BE2C (cell line): ENCODE data around the gene NDUFA8.

Experiments
- DNase-seq: peaks from one replicate; pipeline ENCODE4 v3.0.0-alpha.2; 2020
- H3K27me3 ChIP-seq: fragments of 250-450 bp; sonication (Bioruptor Pico); 2 replicates; pipeline ENCODE4 v1.5.1; 2020; ENCODE audit warnings: mild to moderate bottlenecking
- H3K36me3 ChIP-seq: fragments of 250-450 bp; sonication (Bioruptor Pico); 2 replicates; pipeline ENCODE4 v1.5.1; 2020; ENCODE audit warnings: mild to moderate bottlenecking
- H3K4me1 ChIP-seq: fragments of 250-450 bp; sonication (Bioruptor Pico); 2 replicates; pipeline ENCODE4 v1.5.1; 2020
- H3K4me3 ChIP-seq: 2 replicates; pipeline ENCODE4 v1.5.1; 2011; ENCODE audit warnings: low read depth, low read length
- H3K9me3 ChIP-seq: fragments of 250-450 bp; sonication (Bioruptor Pico); 2 replicates; pipeline ENCODE4 v1.5.1; 2020
- CTCF ChIP-seq: IDR thresholded peaks from 2 replicates; pipeline ENCODE4 v1.5.1; 2012; ENCODE audit warnings: mild to moderate bottlenecking, low read depth, low read length

The NDUFA8 gene

GRCh38 chr9:122128007-122128968, 31.3 kb downstream of the NDUFA8 start:
- H3K27me3 ChIP-seq, result no peaks in the 10 kb centered on the region
- H3K36me3 ChIP-seq, result no peaks in the 10 kb centered on the region

GRCh38 chr9:122127396-122127798, 32.2 kb downstream of the NDUFA8 start:
- Histone ChIP-seq H3K4me3 (no peak overlapping the region), H3K36me3 (no peaks in the 10 kb centered on the region), H3K27me3 (no peaks in the 10 kb centered on the region), H3K9me3 (no peaks in the 10 kb centered on the region), H3K4me1 (peaks cover 3% of the 10 kb centered on the region; the same call in 1 of the 2 replicates)
- TF ChIP-seq CTCF, result no peak
- DNase-seq, result no peak

More at GRCh38 chr9:122128007-122128968, 31.3 kb downstream of the NDUFA8 start:
- Histone ChIP-seq H3K4me1 (peaks cover 3% of the 10 kb centered on the region; the same call in 1 of the 2 replicates), H3K4me3 (no peak overlapping the region), H3K9me3 (no peaks in the 10 kb centered on the region)
- no peak for DNase-seq
- no peak for TF ChIP-seq CTCF

- no peak for TF ChIP-seq CTCF
- peaks cover 3% of the 10 kb centered on the region; the same call in 1 of the 2 replicates for H3K4me1 ChIP-seq
- H3K4me3 ChIP-seq, result no peak overlapping the region
- H3K9me3 ChIP-seq, result no peaks in the 10 kb centered on the region
- no peak for DNase-seq
- no peaks in the 10 kb centered on the region for H3K36me3 ChIP-seq
- no peaks in the 10 kb centered on the region for H3K27me3 ChIP-seq
These were observed 33.0 kb downstream of the NDUFA8 start for GRCh38 chr9:122126331-122127261.

- DNase-seq, result no peak
- Histone ChIP-seq H3K4me1 (no peaks in the 10 kb centered on the region), H3K9me3 (no peaks in the 10 kb centered on the region), H3K27me3 (no peaks in the 10 kb centered on the region), H3K36me3 (no peaks in the 10 kb centered on the region), H3K4me3 (no peak overlapping the region)
- TF ChIP-seq CTCF, result no peak
These were observed 33.9 kb downstream of the NDUFA8 start for GRCh38 chr9:122125509-122126330.

- TF ChIP-seq CTCF, result peak; percentile 97
- no peaks in the 10 kb centered on the region for H3K36me3 ChIP-seq
- no peaks in the 10 kb centered on the region for H3K4me1 ChIP-seq
- H3K9me3 ChIP-seq, result no peaks in the 10 kb centered on the region
- no peak overlapping the region for H3K4me3 ChIP-seq
- no peaks in the 10 kb centered on the region for H3K27me3 ChIP-seq
- DNase-seq, result peak; percentile 83
These were observed 34.4 kb downstream of the NDUFA8 start for GRCh38 chr9:122125158-122125508.
